Liver (tissue), 9 donors: Measurements from ENCODE around the gene NDUFAF8. TPM values are rescaled to one million over a fixed set of nuclear protein-coding genes. Genes with fewer than 3 reads are reported as not detected.

Experiments
- DNase-seq: peaks from one replicate; pipeline ENCODE4 v3.0.0-alpha.2; 2017; ENCODE audit warnings: low spot score
- H3K27ac ChIP-seq, 2 donors: one replicate each; pipeline ENCODE4 v1.7.0; 2013; ENCODE audit warnings: inconsistent platforms in 2 of 2, low read length in 2 of 2, control low read depth in 1 of 2, low read depth in 1 of 2, mild to moderate bottlenecking in 1 of 2
- H3K27me3 ChIP-seq, 4 donors: one replicate each; pipeline versions ENCODE4 v1.6.1 to v1.7.0; 2013; ENCODE audit warnings: low read length in 3 of 4, inconsistent platforms in 1 of 4, mild to moderate bottlenecking in 1 of 4, moderate library complexity in 1 of 4; ENCODE audit not compliant: control insufficient read depth in 4 of 4, insufficient read depth in 4 of 4
- H3K36me3 ChIP-seq, 4 donors: one replicate each; pipeline versions ENCODE4 v1.6.1 to v1.7.0; 2013; ENCODE audit warnings: low read length in 3 of 4, mild to moderate bottlenecking in 3 of 4, low read depth in 1 of 4, moderate library complexity in 1 of 4; ENCODE audit not compliant: control insufficient read depth in 4 of 4, insufficient read depth in 3 of 4
- H3K4me1 ChIP-seq, 4 donors: one replicate each; pipeline versions ENCODE4 v1.6.1 to v1.7.0; 2013; ENCODE audit warnings: low read length in 3 of 4, mild to moderate bottlenecking in 3 of 4, moderate library complexity in 1 of 4; ENCODE audit not compliant: control insufficient read depth in 4 of 4, insufficient read depth in 4 of 4
- H3K4me3 ChIP-seq, 3 donors: one replicate each; pipeline versions ENCODE4 v1.6.1 to v1.7.0; 2013; ENCODE audit warnings: low read length in 3 of 3, control low read depth in 1 of 3, low read depth in 1 of 3, mild to moderate bottlenecking in 1 of 3
- H3K9ac ChIP-seq, 2 donors: one replicate each; pipeline ENCODE4 v1.7.0; 2013; ENCODE audit warnings: low read length in 2 of 2, mild to moderate bottlenecking in 2 of 2, moderate library complexity in 2 of 2, control low read depth in 1 of 2, low read depth in 1 of 2
- H3K9me3 ChIP-seq, 4 donors: one replicate each; pipeline versions ENCODE4 v1.6.1 to v1.7.0; 2013; ENCODE audit warnings: low read length in 3 of 4; ENCODE audit not compliant: control insufficient read depth in 4 of 4
- CTCF ChIP-seq: fragments of 150-350 bp; IDR thresholded peaks from 2 replicates; pipeline ENCODE4 v1.5.1; 2017; ENCODE audit warnings: improper control_type of control experiment, low read depth, low read length; ENCODE audit not compliant: missing input control
- EGR1 ChIP-seq, 2 donors: IDR thresholded peaks; 2 replicates each; pipeline ENCODE4 v1.6.1; 2016 to 2018; ENCODE audit warnings: antibody characterized with exemption in 2 of 2, low read depth in 2 of 2
- FOXA1 ChIP-seq: IDR thresholded peaks from 2 replicates; pipeline ENCODE4 v1.6.1; 2016; ENCODE audit warnings: antibody characterized with exemption
- FOXA2 ChIP-seq: IDR thresholded peaks from 2 replicates; pipeline ENCODE4 v1.6.1; 2016; ENCODE audit warnings: antibody characterized with exemption
- GABPA ChIP-seq, 2 donors: IDR thresholded peaks in 1 of 2; conservative IDR thresholded peaks in 1 of 2; 2 replicates each; pipeline ENCODE4 v1.6.1; 2016; ENCODE audit warnings: antibody characterized with exemption in 2 of 2, mild to moderate bottlenecking in 1 of 2, moderate library complexity in 1 of 2
- HNF4A ChIP-seq, 2 donors: conservative IDR thresholded peaks; 2 replicates each; pipeline ENCODE4 v1.6.1; 2016; ENCODE audit warnings: antibody characterized with exemption in 2 of 2, mild to moderate bottlenecking in 2 of 2
- HNF4G ChIP-seq: IDR thresholded peaks from 2 replicates; pipeline ENCODE4 v1.6.1; 2016; ENCODE audit warnings: antibody characterized with exemption
- JUND ChIP-seq, 2 donors: IDR thresholded peaks; 2 replicates each; pipeline ENCODE4 v1.6.1; 2016; ENCODE audit warnings: antibody characterized with exemption in 2 of 2
- MAX ChIP-seq: IDR thresholded peaks from 2 replicates; pipeline ENCODE4 v1.6.1; 2016; ENCODE audit warnings: antibody characterized with exemption
- NR2F2 ChIP-seq: IDR thresholded peaks from 2 replicates; pipeline ENCODE4 v1.6.1; 2016; ENCODE audit warnings: antibody characterized with exemption
- RAD21 ChIP-seq, 2 donors: IDR thresholded peaks; 2 replicates each; pipeline ENCODE4 v1.6.1; 2016; ENCODE audit warnings: antibody characterized with exemption in 2 of 2, mild to moderate bottlenecking in 2 of 2
- RXRA ChIP-seq, 2 donors: IDR thresholded peaks; 2 replicates each; pipeline ENCODE4 v1.6.1; 2017 to 2018; ENCODE audit warnings: antibody characterized with exemption in 2 of 2, mild to moderate bottlenecking in 1 of 2
- SP1 ChIP-seq: IDR thresholded peaks from 2 replicates; pipeline ENCODE4 v1.6.1; 2018; ENCODE audit warnings: antibody characterized with exemption, mild to moderate bottlenecking
- TAF1 ChIP-seq: conservative IDR thresholded peaks from 2 replicates; pipeline ENCODE4 v1.6.1; 2016; ENCODE audit warnings: antibody characterized with exemption, mild to moderate bottlenecking
- YY1 ChIP-seq: IDR thresholded peaks from 2 replicates; pipeline ENCODE4 v1.6.1; 2016; ENCODE audit warnings: antibody characterized with exemption, mild to moderate bottlenecking
- WGBS: extraction: QIAGEN DNeasy Blood & Tissue Kit; methylation state at CpG from one replicate; pipeline ENCODE4 v1.1.7; 2013; 5-methylcytosine and 5-hydroxymethylcytosine counted together
- polyA plus RNA-seq, 2 donors: library from polyadenylated mRNA; stranded (reverse) in 1 of 2; unstranded in 1 of 2; fragments of 200-250 nt in 1 of 2; fragments of >200 nt in 1 of 2; fragmentation: Nextera tagmentation in 1 of 2; extraction: Ambion mirVana in 1 of 2; gene quantifications; one replicate each; pipeline versions ENCODE4 v1.2.1 to v1.2.3, GENCODE V29; 2013 to 2015
- total RNA-seq, 2 donors: library from RNA; depleted of rRNA; stranded (reverse); fragments of >200 nt; gene quantifications; one replicate each; pipeline ENCODE4 v1.2.3, GENCODE V29; 2014
- TF ChIP-seq, protein P1 (sequence below): IDR thresholded peaks from 2 replicates; pipeline ENCODE4 v1.6.1; 2016; ENCODE audit warnings: antibody characterized with exemption
- TF ChIP-seq, protein P2 (sequence below): IDR thresholded peaks from 2 replicates; pipeline ENCODE4 v1.6.1; 2016; ENCODE audit warnings: antibody characterized with exemption, mild to moderate bottlenecking
- donor health status: healthy.
- donor health status: healthy.
- donor health status: healthy.
- donor health status: healthy.
- donor health status: healthy.

NDUFAF8 gene
- total and polyA plus RNA-seq, 4 donors: 8.3 to 67.4 (median 15.5) TPM

DNA sequence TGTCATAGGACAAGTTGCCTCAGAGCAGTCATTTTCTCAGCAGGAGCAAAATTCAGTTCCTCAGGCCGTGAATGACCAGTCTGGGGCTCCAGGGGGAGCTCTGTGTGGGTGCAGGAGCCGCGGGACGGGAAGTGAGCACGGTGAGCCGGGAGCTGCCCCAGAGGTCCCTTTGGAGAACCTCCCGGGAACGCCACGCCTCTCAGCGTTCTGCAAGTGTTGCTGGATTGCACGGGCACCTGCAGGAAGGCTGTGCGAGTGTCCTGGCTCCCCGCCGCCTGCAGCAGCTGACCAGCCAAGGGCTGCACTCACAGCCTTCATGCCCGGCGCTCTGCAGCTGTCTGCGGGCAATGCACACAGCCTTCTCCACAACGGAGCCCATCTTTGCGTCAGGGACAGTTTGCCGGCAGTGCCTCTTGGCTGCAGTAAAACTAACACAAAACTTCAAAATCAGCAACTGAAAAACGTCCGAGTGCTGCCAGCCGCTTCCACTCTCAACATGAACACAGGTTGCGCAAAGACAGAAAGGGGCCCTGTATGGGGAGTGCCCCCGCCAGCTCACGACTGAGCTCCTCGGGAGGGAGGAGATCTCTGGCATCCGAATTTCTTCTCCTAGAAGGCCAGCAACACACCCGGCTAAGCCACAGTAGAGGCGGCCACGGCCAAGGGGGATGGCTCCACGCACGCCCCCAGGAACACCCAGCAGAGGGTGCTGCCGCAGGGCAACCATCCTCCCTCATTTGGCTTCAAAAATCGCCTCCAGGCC, 16.0 kb downstream of the NDUFAF8 start:
- peak; percentile 50 for DNase-seq
- Histone ChIP-seq H3K36me3 (peaks cover 11 to 49% (median 15%) of the 10 kb centered on the region in 4 donors), H3K27ac (no peak overlapping the region), H3K4me3 (no peak overlapping the region), H3K9me3 (no peaks in the 10 kb centered on the region), H3K9ac (no peak overlapping the region), H3K27me3 (no peaks in the 10 kb centered on the region), H3K4me1 (peaks cover 0 to 4% (median 0%) of the 10 kb centered on the region in 4 donors)
- TF ChIP-seq MAX: no peak
- TF ChIP-seq RAD21 (IDR thresholded peaks at IDR 0.05): peak in 1 of 2 donors; percentile 77
- no peak for TF ChIP-seq FOXA1
- no peak for TF ChIP-seq HNF4A (conservative IDR thresholded peaks at IDR 0.05)
- TF ChIP-seq, protein P1, sequence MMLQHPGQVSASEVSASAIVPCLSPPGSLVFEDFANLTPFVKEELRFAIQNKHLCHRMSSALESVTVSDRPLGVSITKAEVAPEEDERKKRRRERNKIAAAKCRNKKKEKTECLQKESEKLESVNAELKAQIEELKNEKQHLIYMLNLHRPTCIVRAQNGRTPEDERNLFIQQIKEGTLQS: no peak
- TF ChIP-seq CTCF: peak; percentile 32
- WGBS: 48% methylated on average over 35 of the region's 35 CpGs

- H3K27ac ChIP-seq: no peak overlapping the region
- DNase-seq: no peak
These were observed 17.5 kb downstream of the NDUFAF8 start for GRCh38 chr17:81256616-81257015.

GRCh38 chr17:81257533-81257932, 18.4 kb downstream of the NDUFAF8 start:
- TF ChIP-seq, protein P2, sequence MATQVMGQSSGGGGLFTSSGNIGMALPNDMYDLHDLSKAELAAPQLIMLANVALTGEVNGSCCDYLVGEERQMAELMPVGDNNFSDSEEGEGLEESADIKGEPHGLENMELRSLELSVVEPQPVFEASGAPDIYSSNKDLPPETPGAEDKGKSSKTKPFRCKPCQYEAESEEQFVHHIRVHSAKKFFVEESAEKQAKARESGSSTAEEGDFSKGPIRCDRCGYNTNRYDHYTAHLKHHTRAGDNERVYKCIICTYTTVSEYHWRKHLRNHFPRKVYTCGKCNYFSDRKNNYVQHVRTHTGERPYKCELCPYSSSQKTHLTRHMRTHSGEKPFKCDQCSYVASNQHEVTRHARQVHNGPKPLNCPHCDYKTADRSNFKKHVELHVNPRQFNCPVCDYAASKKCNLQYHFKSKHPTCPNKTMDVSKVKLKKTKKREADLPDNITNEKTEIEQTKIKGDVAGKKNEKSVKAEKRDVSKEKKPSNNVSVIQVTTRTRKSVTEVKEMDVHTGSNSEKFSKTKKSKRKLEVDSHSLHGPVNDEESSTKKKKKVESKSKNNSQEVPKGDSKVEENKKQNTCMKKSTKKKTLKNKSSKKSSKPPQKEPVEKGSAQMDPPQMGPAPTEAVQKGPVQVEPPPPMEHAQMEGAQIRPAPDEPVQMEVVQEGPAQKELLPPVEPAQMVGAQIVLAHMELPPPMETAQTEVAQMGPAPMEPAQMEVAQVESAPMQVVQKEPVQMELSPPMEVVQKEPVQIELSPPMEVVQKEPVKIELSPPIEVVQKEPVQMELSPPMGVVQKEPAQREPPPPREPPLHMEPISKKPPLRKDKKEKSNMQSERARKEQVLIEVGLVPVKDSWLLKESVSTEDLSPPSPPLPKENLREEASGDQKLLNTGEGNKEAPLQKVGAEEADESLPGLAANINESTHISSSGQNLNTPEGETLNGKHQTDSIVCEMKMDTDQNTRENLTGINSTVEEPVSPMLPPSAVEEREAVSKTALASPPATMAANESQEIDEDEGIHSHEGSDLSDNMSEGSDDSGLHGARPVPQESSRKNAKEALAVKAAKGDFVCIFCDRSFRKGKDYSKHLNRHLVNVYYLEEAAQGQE: no peak
- TF ChIP-seq, protein P1: no peak
- TF ChIP-seq NR2F2 (no peak), SP1 (no peak), CTCF (no peak), HNF4A (conservative IDR thresholded peaks at IDR 0.05) (no peak), HNF4G (no peak), EGR1 (IDR thresholded peaks at IDR 0.05; ENCODE audit: low read depth in 2 of 2) (no peak), YY1 (no peak), RAD21 (IDR thresholded peaks at IDR 0.05) (no peak), GABPA (IDR thresholded peaks at IDR 0.05 in 1 of 2, conservative IDR thresholded peaks at IDR 0.05 in 1 of 2) (no peak), MAX (no peak), FOXA1 (no peak), RXRA (IDR thresholded peaks at IDR 0.05) (no peak), FOXA2 (no peak), TAF1 (no peak)
- Histone ChIP-seq H3K27ac (no peak overlapping the region), H3K9me3 (no peaks in the 10 kb centered on the region), H3K4me3 (no peak overlapping the region), H3K9ac (no peak overlapping the region), H3K4me1 (peaks cover 0 to 4% (median 0%) of the 10 kb centered on the region in 4 donors), H3K36me3 (peaks cover 8 to 51% (median 14%) of the 10 kb centered on the region in 4 donors), H3K27me3 (no peaks in the 10 kb centered on the region)
- DNase-seq: no peak
- WGBS: 96% methylated on average over 19 of the region's 19 CpGs

More at GRCh38 chr17:81256616-81257015, 17.5 kb downstream of the NDUFAF8 start:
- Histone ChIP-seq H3K9me3 (no peaks in the 10 kb centered on the region), H3K9ac (no peak overlapping the region), H3K4me3 (no peak overlapping the region), H3K27me3 (no peaks in the 10 kb centered on the region), H3K4me1 (peaks cover 0 to 4% (median 0%) of the 10 kb centered on the region in 4 donors), H3K36me3 (peaks cover 4 to 49% (median 17%) of the 10 kb centered on the region in 4 donors)
- TF ChIP-seq JUND (IDR thresholded peaks at IDR 0.05): no peak
- no peak for TF ChIP-seq FOXA2
- WGBS: 85% methylated on average over 12 of the region's 12 CpGs
